CD4-positive, alpha-beta T cell treated with Interleukin-17A for 4 hours (primary cell): ENCODE data around the gene EDNRA.

Source experiments
- DNase-seq: peaks from one replicate; pipeline ENCODE4 v3.0.0-alpha.2; 2020; ENCODE audit warnings: mixed read lengths

EDNRA gene

GRCh38 chr4:147546349-147546748 is 65.5 kb downstream of the EDNRA start:
- DNase-seq: no peak

- DNase-seq: no peak
Measured at GRCh38 chr4:147547314-147548056, 66.6 kb downstream of the EDNRA start.

- DNase-seq: no peak
Measured at GRCh38 chr4:147548256-147548655, 67.4 kb downstream of the EDNRA start.

DNA sequence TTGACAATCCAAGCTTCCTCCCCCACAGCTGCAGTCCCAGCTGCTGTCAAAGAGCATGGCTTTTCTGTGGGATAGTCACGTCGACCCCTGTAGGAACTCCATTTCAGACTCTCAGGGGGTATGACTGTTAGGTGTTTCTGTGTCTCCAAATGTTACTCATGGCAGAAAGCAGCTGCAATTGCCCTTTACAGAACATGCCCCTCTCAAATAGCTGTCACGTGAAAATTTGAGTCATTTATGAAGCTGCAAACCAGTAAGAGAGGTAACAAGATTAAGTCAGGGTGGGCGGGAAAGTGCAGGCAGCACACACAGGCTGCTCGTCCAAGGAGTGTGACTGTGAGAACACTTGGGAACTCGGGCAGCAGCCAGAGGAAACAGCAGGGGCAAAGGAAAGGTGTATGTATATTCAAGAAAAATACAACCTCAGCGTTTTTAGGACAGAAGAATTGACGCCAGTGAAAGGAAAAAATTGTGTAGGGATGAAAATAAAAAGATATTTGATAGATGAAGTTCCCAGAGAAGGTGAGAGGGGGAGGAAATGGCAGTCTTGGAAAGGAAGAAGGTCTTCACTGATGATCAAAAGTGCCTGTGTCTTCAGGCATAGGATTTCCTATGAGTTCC is 69.8 kb downstream of the EDNRA start:
- DNase-seq: no peak

DNA sequence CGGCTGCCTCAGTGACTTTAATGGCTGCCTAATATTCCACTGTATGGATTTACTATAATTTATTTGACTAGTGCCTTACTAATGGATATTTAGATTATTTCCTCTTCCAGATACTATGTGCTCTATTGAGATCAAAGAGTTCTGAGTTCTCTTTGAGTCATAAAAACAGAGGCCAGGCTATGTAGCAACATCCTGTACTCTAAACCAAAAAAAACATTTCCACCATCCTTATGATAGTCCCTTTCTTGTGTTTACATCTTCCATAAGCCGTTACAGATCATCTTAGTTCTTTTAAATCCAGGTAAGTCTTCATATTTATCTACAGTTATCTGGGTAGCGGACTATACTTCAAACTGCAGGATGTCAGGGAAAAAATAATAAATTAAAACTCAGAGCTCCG is 79.7 kb downstream of the EDNRA start:
- DNase-seq: no peak

- no peak for DNase-seq
Measured at GRCh38 chr4:147566762-147567161, 85.9 kb downstream of the EDNRA start.

DNA sequence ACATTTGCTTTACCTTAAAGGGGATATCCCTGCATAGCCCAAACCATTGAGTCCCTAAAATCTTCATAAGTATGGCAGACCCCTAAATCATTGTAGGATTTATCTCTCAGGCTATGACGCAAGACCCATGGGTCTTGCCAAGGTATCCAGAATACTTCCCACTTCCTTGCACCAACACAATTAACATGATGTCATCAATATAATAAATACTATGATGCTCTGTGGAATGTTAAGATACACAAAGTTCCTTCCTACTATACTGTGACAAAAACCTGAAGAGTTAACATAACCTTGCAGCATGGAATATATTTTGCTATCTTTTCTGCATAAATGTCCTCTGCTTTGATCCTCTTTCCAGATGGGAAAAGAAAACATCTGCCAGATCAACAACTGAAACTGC is 86.4 kb downstream of the EDNRA start:
- no peak for DNase-seq

DNA sequence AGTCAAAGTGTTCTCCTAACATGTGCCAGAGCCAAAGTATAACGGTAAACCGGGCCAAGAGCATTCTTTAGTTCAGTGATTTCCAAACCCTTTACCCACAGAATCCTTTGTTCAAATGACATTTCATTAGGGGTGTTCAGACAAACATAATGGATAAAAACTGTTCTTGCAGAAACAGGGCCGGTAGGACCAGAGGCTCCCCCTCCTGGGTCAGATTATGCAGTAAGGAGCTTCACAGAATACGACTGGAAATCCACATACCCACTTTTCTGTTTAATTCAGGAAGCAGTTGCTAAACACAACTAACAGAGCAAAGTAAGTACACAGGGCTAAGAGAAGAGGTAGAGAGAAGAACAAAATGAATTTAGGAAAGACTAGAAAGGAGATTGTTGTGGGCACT is 89.7 kb downstream of the EDNRA start:
- DNase-seq: no peak

- DNase-seq: no peak
Measured at GRCh38 chr4:147571036-147571770, 90.3 kb downstream of the EDNRA start.

GRCh38 chr4:147576084-147576483 is 95.2 kb downstream of the EDNRA start:
- no peak for DNase-seq

DNA sequence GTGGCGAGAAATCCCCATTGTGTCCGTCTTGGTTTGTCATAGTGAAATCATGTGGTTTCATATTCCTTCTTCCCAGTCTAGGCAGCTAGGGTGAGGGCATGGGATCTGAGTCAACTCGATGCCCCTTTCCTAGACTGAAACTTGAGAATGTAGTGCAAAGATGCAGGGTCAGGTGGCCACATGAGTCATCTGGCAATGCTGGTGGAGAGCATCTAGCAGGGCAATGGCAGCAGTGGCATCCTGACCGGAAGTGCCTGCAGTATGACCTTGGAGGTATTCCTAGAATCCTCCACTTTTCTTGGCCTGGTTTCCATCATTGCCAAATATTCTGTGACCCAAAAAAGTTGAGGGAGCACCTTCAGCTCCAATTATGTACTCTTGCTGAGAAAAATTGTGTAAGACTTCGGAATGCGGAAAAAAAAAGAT is 97.2 kb downstream of the EDNRA start:
- DNase-seq: no peak

DNA sequence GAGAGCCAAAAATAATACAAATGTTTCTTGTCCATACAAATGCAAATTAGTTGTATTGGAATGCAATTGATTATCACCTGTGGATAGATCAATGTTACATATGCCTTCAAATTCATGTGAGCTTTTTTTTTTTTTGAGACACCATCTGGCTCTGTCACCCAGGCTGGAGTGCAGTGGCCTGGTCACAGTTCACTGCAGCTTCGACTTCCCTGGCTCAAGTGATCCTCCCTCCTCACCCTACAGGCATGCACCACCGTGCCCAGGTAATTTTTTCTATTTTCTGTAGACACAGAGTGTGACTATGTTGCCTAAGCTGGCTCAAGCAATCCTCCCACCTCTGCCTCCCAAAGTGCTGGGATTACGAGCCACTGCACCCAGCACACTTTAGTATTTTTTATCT is 97.7 kb downstream of the EDNRA start:
- DNase-seq: no peak

- no peak for DNase-seq
Measured at GRCh38 chr4:147580396-147580795, 99.5 kb downstream of the EDNRA start.

GRCh38 chr4:147581606-147582350 is 100.9 kb downstream of the EDNRA start:
- no peak for DNase-seq

DNA sequence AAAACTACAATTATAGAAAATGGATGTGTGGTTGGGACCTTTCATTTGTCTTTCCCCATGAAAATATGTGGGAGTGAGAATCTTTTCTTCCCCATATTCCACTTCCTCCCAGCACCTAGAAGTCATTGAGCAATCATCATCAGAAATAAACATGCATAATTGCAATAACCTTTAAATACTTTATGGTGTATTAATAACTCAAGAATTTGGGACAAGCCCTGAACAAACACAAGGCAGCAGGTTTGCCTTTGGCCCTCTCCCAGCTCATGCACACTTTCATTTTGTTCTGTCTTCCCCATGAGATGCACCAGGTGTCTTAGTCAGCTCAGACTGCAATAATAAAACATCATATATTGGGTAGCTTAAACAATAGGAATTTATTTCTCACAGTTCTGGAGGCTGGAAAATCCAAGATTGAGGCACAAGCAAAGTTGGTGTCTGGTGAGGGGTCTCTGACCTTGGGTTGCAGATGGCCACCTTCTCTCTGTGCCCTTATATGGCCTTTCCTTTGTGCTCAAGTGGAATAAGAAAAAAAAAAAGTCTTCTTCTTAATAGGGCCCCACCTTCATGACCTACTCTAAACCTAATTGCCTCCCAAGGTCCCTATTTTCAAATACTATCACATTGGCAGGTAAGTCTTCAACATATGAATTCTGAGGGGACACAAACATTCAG is 101.6 kb downstream of the EDNRA start:
- DNase-seq: no peak

GRCh38 chr4:147583876-147584275 is 103.0 kb downstream of the EDNRA start:
- DNase-seq: no peak

DNA sequence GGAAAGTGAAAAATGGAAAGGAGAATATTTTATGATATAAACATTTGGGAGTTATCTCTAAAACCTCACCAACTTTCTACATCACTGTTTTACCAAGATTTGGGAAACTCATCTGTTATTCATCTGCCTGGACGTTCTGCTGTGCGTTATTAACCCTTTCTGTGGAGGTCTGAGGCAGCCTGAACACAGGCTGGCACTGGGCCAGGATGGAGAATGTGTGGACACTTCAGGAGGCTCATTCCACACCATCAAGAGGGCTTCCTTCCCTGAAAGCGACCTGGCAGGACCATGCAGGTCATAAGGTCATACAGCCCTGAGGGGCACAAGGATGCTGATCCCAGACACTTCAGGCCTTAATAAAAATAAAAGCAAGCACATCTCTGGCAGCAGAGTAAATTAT is 105.1 kb downstream of the EDNRA start:
- no peak for DNase-seq

DNA sequence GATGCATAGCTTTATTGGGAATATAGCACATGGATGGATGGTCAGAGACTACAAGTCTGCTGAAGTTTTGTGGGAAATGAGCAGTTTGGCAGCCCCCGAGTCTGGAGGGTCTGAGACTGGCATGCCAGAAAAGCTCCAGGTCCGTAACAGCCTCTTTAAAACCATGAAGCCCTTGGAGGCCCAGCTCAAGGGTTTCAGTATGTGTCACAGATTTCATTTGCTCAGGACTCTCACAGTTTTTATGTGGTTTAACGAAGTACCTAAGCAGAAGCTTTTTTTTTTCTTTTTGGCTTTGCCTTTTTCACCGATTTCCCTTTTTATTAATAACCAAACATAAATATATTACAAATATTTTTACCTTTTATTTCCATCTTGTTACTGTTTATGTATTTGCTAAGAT is 105.7 kb downstream of the EDNRA start:
- no peak for DNase-seq

DNA sequence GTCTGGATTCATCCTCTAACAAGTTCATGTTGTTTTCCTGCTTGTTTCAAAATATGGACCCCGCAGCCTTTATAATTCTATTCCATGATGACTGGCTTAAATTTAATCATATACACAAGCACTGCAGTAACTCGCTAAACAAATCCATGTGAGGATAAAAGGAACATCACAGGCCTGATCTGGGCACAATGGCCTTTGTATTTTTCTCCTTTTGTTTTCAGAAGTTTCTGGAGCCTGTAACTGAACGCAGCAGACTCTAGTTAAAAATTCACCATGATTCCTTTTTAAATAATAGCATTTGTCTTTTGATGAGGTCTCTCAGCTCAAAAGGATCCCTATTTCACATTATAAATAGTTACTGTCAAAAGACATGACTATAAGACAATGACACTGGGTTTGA is 106.1 kb downstream of the EDNRA start:
- no peak for DNase-seq

DNA sequence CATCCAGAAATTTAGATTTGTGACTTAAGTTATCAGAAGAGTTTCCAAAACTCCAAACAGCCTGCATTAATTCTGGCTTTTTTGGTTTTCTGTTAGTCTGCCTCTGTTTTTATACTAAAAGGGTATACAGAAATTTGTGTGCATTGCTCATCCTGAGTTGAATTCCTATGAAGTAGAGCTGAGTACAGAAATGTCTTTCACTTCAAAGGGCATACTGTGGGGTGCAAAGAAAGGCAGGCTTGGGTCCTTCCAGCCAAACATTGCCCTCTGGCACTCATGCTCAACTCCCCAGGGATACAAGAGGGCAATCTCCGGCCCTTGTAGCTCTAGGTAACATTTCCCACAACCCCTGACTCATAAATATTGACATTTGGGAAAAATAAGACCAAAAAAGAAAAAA is 108.7 kb downstream of the EDNRA start:
- DNase-seq: no peak

- peak; percentile 44 for DNase-seq
Measured at GRCh38 chr4:147590249-147590920, 109.5 kb downstream of the EDNRA start.

- no peak for DNase-seq
Measured at GRCh38 chr4:147591106-147591505, 110.2 kb downstream of the EDNRA start.
